Kidney glomerular epithelial cell (primary cell): ENCODE results near the gene POGK.
A peak's percentile ranks its signal among the peaks of the same experiment; 100 is the strongest.
"Not testable (repeated sequence)": the region's sequence is repeated elsewhere in the genome, so short reads cannot be mapped to it uniquely, and the experiment has no call there.

Experiments
- DNase-seq: peaks from one replicate; lab custom pipeline; 2025; lab: John Stamatoyannopoulos, UW

POGK gene

GRCh38 chr1:166857995-166858394 lies 18.7 kb downstream of the POGK start:
- no peak for DNase-seq

- DNase-seq: no peak
These were observed 19.6 kb downstream of the POGK start for GRCh38 chr1:166858726-166859419.

GRCh38 chr1:166859597-166859996 lies 20.3 kb downstream of the POGK start:
- DNase-seq: no peak

GRCh38 chr1:166865926-166866325 lies 26.7 kb downstream of the POGK start:
- no peak for DNase-seq

- no peak for DNase-seq
These were observed 29.4 kb downstream of the POGK start for GRCh38 chr1:166868639-166869038.

GRCh38 chr1:166869318-166870099 lies 30.2 kb downstream of the POGK start:
- DNase-seq: no peak

GRCh38 chr1:166870584-166870983 lies 31.3 kb downstream of the POGK start:
- DNase-seq: no peak

GRCh38 chr1:166874464-166874863 lies 35.2 kb downstream of the POGK start:
- DNase-seq: no peak

- no peak for DNase-seq
These were observed 36.0 kb downstream of the POGK start for GRCh38 chr1:166875302-166875733.

- DNase-seq: peak; percentile 99
These were observed 36.7 kb downstream of the POGK start, which contains the start of gene TADA1 for GRCh38 chr1:166875734-166876539. TADA1 (minus strand) TSS chr1:166876264; CDS start chr1:166876233, 31 bp downstream.

- DNase-seq: no peak
These were observed 37.2 kb downstream of the POGK start for GRCh38 chr1:166876540-166876838.

- DNase-seq: not testable (repeated sequence)
These were observed 39.1 kb downstream of the POGK start for GRCh38 chr1:166878173-166878917.

- no peak for DNase-seq
These were observed 43.6 kb downstream of the POGK start for GRCh38 chr1:166882893-166883292.

- peak; percentile 38 for DNase-seq
These were observed 44.9 kb downstream of the POGK start for GRCh38 chr1:166884040-166884642.

GRCh38 chr1:166884971-166885370 lies 45.7 kb downstream of the POGK start:
- no peak for DNase-seq

GRCh38 chr1:166888373-166889111 lies 49.3 kb downstream of the POGK start:
- no peak for DNase-seq

GRCh38 chr1:166889776-166890175 lies 50.5 kb downstream of the POGK start:
- DNase-seq: no peak

- DNase-seq: no peak
These were observed 56.5 kb downstream of the POGK start for GRCh38 chr1:166895766-166896165.

- DNase-seq: no peak
These were observed 60.5 kb downstream of the POGK start for GRCh38 chr1:166899769-166900168.

- peak; percentile 17 for DNase-seq
These were observed 61.7 kb downstream of the POGK start for GRCh38 chr1:166900987-166901386.

GRCh38 chr1:166902279-166902678 lies 63.0 kb downstream of the POGK start:
- DNase-seq: peak; percentile 54
